Stimulated activated naive CD8-positive, alpha-beta T cell treated with anti-CD3 and anti-CD28 coated beads, Interleukin-15, Interleukin-2, amounts not matched to agents 100 U/mL and 50 U/mL, for 24 hours (primary cell): Measurements from ENCODE around the gene ROMO1.
"Not testable (repeated sequence)": the region's sequence is repeated elsewhere in the genome, so short reads cannot be mapped to it uniquely, and the experiment has no call there.

Experiments used
- ATAC-seq: fragments of 150-1000 bp; cut with Tn5 transposase; one replicate; pipeline ENCODE4 v1.10.0; 2021
- DNase-seq: peaks from one replicate; pipeline ENCODE4 v3.0.0; 2021

The ROMO1 gene

GRCh38 chr20:35680452-35681183 lies 18.6 kb upstream of the ROMO1 start:
- DNase-seq (no peak), ATAC-seq (no peak)

- ATAC-seq (no peak), DNase-seq (no peak)
These were observed 17.2 kb upstream of the ROMO1 start for GRCh38 chr20:35681960-35682359.

GRCh38 chr20:35685368-35685767 lies 13.8 kb upstream of the ROMO1 start:
- not testable (repeated sequence) for ATAC-seq, DNase-seq

GRCh38 chr20:35686872-35687271 lies 12.3 kb upstream of the ROMO1 start:
- not testable (repeated sequence) for ATAC-seq
- peak; percentile 20 for DNase-seq

- ATAC-seq, result no peak
- DNase-seq, result no peak
These were observed 8.9 kb upstream of the ROMO1 start for GRCh38 chr20:35690265-35690664.

- DNase-seq (no peak), ATAC-seq (no peak)
These were observed 3.9 kb upstream of the ROMO1 start for GRCh38 chr20:35695245-35695749.

GRCh38 chr20:35695978-35696377 lies 3.2 kb upstream of the ROMO1 start:
- DNase-seq, result no peak
- ATAC-seq, result no peak

GRCh38 chr20:35697696-35698297 lies 1.4 kb upstream of the ROMO1 start:
- ATAC-seq (no peak), DNase-seq (no peak)

GRCh38 chr20:35698298-35699126 lies 693 bp upstream of the ROMO1 start:
- ATAC-seq (peak; percentile 41), DNase-seq (no peak)

GRCh38 chr20:35699957-35700624 lies 886 bp downstream of the ROMO1 start:
- ATAC-seq (no peak), DNase-seq (no peak)

GRCh38 chr20:35700625-35701148 lies 1.5 kb downstream of the ROMO1 start:
- DNase-seq (no peak), ATAC-seq (no peak)

- DNase-seq (no peak), ATAC-seq (no peak)
These were observed 3.0 kb downstream of the ROMO1 start for GRCh38 chr20:35702051-35702823.

- ATAC-seq, result no peak
- no peak for DNase-seq
These were observed 3.9 kb downstream of the ROMO1 start for GRCh38 chr20:35702824-35703695.

GRCh38 chr20:35704514-35705261 lies 5.5 kb downstream of the ROMO1 start:
- no peak for DNase-seq
- ATAC-seq, result no peak

- not testable (repeated sequence) for DNase-seq
These were observed 6.7 kb downstream of the ROMO1 start for GRCh38 chr20:35705894-35706293.

GRCh38 chr20:35706591-35707529 lies 7.7 kb downstream of the ROMO1 start:
- not testable (repeated sequence) for DNase-seq, ATAC-seq

More at GRCh38 chr20:35705894-35706293, 6.7 kb downstream of the ROMO1 start:
- not testable (repeated sequence) for ATAC-seq

- DNase-seq, result no peak
- ATAC-seq, result no peak
These were observed 9.3 kb downstream of the ROMO1 start for GRCh38 chr20:35708502-35708901.

GRCh38 chr20:35709259-35709658 lies 10.1 kb downstream of the ROMO1 start:
- ATAC-seq, result no peak

More at GRCh38 chr20:35709259-35709658, 10.1 kb downstream of the ROMO1 start:
- no peak for DNase-seq
